DOHH2 (cell line): ENCODE measurements around the gene DNAH10.

Experiments
- H3F3A ChIP-seq: fragments of 200-600 bp; sonication (generic), shearing (Covaris generic); 2 replicates; pipeline ENCODE4 v1.6.0; 2016; ENCODE audit warnings: antibody characterized with exemption, mild to moderate bottlenecking; ENCODE audit not compliant: control insufficient read depth, insufficient read depth
- H3K27ac ChIP-seq: fragments of 200-600 bp; sonication (generic); 2 replicates; pipeline ENCODE4 v1.5.1; 2014; ENCODE audit warnings: low read depth, mild to moderate bottlenecking, low read length, moderate library complexity
- H3K27me3 ChIP-seq: fragments of 200-600 bp; sonication (generic); 2 replicates; pipeline ENCODE4 v1.6.1; 2014; ENCODE audit warnings: mild to moderate bottlenecking, low read length, mixed read lengths; ENCODE audit not compliant: control insufficient read depth
- H3K36me3 ChIP-seq: fragments of 200-600 bp; sonication (generic); 2 replicates; pipeline ENCODE4 v1.6.1; 2014; ENCODE audit warnings: mild to moderate bottlenecking, low read length, moderate library complexity, mixed read lengths; ENCODE audit not compliant: control insufficient read depth
- H3K4me1 ChIP-seq: fragments of 200-600 bp; sonication (generic); 2 replicates; pipeline ENCODE4 v1.6.1; 2014; ENCODE audit warnings: mild to moderate bottlenecking, low read length, mixed read lengths; ENCODE audit not compliant: control insufficient read depth
- H3K4me2 ChIP-seq: fragments of 200-600 bp; sonication (generic); 2 replicates; pipeline ENCODE4 v1.6.0; 2014; ENCODE audit warnings: mild to moderate bottlenecking, low read length, moderate library complexity
- H3K4me3 ChIP-seq: fragments of 200-600 bp; sonication (generic); 2 replicates; pipeline ENCODE4 v1.5.1; 2014; ENCODE audit warnings: mild to moderate bottlenecking, low read length, mixed read lengths
- H3K79me2 ChIP-seq: fragments of 200-600 bp; sonication (generic); 2 replicates; pipeline ENCODE4 v1.6.1; 2014; ENCODE audit warnings: mild to moderate bottlenecking, low read length, mixed read lengths; ENCODE audit not compliant: control insufficient read depth
- H3K9me2 ChIP-seq: fragments of 200-600 bp; sonication (generic); replicated peaks from 2 replicates; pipeline ENCODE4 v1.6.1; 2014; ENCODE audit warnings: mild to moderate bottlenecking, low read length, mixed read lengths; ENCODE audit not compliant: control insufficient read depth
- H3K9me3 ChIP-seq: fragments of 200-600 bp; sonication (generic); 2 replicates; pipeline ENCODE4 v1.6.1; 2014; ENCODE audit warnings: antibody characterized with exemption, low read length, mixed read lengths; ENCODE audit not compliant: control insufficient read depth, insufficient read depth
- H4K20me1 ChIP-seq: fragments of 200-600 bp; sonication (generic); 2 replicates; pipeline ENCODE4 v1.6.0; 2014; ENCODE audit warnings: low read depth, mild to moderate bottlenecking, antibody characterized with exemption, low read length, moderate library complexity; ENCODE audit not compliant: control insufficient read depth, insufficient read depth
- EZH2phosphoT487 ChIP-seq: fragments of 200-600 bp; sonication (generic); IDR thresholded peaks from 2 replicates; pipeline ENCODE4 v1.6.1; 2017; ENCODE audit warnings: borderline replicate concordance, mild to moderate bottlenecking, antibody characterized with exemption, low read length, moderate library complexity, mixed read lengths
- TF ChIP-seq, protein P1 (sequence below): fragments of 200-600 bp; sonication (generic); IDR thresholded peaks from one replicate; pipeline ENCODE4 v1.5.1; 2014; ENCODE audit warnings: antibody characterized with exemption, mild to moderate bottlenecking, low read depth, low read length; ENCODE audit not compliant: poor library complexity, severe bottlenecking

DNAH10 gene

DNA sequence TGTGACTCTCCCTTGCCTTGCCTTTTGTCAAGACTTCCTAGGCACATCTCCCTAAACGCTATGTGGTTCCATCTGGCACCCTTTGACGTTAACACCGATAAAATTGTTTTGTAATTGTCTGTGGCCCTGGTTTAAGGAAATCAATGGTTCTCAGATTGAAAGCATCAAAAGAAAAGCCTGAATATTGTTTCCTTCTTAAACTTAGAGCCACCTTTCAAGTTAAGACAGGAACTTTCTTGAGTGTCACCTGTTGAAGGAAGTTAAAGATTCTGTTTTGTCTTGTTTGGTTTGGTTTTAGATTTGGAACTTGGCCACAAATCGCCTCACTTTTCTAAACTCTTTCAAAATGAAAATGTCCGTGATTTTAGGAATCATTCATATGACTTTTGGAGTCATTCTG lies 14.8 kb upstream of the DNAH10 start:
- H3K9me3 ChIP-seq, result no peaks in the 10 kb centered on the region
- no peak overlapping the region for H3K4me2 ChIP-seq
- H3K4me3 ChIP-seq, result no peak overlapping the region
- no peaks in the 10 kb centered on the region for H3K27me3 ChIP-seq
- H3K4me1 ChIP-seq, result peaks cover 11% of the 10 kb centered on the region
- no peaks in the 10 kb centered on the region for H4K20me1 ChIP-seq
- H3F3A ChIP-seq, result no peaks in the 10 kb centered on the region
- H3K27ac ChIP-seq, result no peak overlapping the region
- H3K36me3 ChIP-seq, result peaks cover 74% of the 10 kb centered on the region
- no peaks in the 10 kb centered on the region for H3K9me2 ChIP-seq
- H3K79me2 ChIP-seq, result no peaks in the 10 kb centered on the region
- TF ChIP-seq EZH2phosphoT487, result no peak

DNA sequence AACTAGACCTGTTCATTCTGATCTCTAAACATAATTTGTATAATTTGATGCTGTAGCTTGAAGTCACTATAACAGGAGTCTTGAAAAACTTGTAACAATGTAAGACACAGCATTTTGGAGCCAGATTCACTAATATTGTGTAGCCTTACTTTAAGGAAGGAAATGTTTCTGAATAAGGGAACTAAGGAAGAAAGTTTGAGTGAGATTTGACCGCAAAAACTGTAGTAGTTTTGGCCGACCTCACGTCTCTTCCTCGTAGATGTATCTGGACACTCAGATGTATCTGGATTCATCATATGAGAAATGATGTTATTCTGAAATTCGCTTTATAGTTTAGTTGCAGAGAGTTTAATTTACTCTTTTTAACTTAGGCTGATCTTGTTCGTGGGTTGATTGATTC lies 13.9 kb upstream of the DNAH10 start:
- H3K27ac ChIP-seq, result no peak overlapping the region
- H3F3A ChIP-seq, result no peaks in the 10 kb centered on the region
- no peaks in the 10 kb centered on the region for H3K9me2 ChIP-seq
- no peaks in the 10 kb centered on the region for H3K27me3 ChIP-seq
- no peak overlapping the region for H3K4me2 ChIP-seq
- H4K20me1 ChIP-seq, result no peaks in the 10 kb centered on the region
- no peak overlapping the region for H3K4me3 ChIP-seq
- H3K9me3 ChIP-seq, result no peaks in the 10 kb centered on the region
- H3K4me1 ChIP-seq, result peaks cover 2% of the 10 kb centered on the region
- peaks cover 73% of the 10 kb centered on the region for H3K36me3 ChIP-seq
- TF ChIP-seq EZH2phosphoT487, result no peak
- TF ChIP-seq, protein P1, sequence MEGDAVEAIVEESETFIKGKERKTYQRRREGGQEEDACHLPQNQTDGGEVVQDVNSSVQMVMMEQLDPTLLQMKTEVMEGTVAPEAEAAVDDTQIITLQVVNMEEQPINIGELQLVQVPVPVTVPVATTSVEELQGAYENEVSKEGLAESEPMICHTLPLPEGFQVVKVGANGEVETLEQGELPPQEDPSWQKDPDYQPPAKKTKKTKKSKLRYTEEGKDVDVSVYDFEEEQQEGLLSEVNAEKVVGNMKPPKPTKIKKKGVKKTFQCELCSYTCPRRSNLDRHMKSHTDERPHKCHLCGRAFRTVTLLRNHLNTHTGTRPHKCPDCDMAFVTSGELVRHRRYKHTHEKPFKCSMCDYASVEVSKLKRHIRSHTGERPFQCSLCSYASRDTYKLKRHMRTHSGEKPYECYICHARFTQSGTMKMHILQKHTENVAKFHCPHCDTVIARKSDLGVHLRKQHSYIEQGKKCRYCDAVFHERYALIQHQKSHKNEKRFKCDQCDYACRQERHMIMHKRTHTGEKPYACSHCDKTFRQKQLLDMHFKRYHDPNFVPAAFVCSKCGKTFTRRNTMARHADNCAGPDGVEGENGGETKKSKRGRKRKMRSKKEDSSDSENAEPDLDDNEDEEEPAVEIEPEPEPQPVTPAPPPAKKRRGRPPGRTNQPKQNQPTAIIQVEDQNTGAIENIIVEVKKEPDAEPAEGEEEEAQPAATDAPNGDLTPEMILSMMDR, result no peak
- H3K79me2 ChIP-seq, result no peaks in the 10 kb centered on the region

DNA sequence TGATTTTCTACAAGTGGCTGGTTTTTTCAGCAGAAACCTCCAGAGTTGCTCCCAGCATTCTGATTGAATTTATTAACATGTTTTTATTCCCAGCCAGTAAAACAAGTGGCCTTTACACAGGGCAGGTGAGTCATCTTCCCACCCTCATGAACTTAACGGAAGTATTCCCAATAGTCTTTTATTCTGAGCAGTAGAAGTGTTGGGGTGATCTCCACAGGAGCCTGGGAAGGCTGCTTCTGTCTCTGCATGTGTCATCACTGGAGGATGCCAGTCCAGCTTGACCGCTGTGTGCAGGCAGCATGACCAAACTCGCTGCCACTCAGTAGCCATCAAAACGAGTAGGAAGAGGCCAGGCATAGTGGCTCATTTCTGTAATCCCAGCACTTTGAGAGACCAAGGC lies 13.4 kb upstream of the DNAH10 start:
- Histone ChIP-seq H4K20me1 (no peaks in the 10 kb centered on the region), H3K4me2 (no peak overlapping the region), H3K79me2 (no peaks in the 10 kb centered on the region), H3K27me3 (no peaks in the 10 kb centered on the region), H3K36me3 (peaks cover 71% of the 10 kb centered on the region), H3K9me3 (no peaks in the 10 kb centered on the region), H3K4me3 (no peak overlapping the region), H3K9me2 (no peaks in the 10 kb centered on the region), H3K4me1 (no peaks in the 10 kb centered on the region), H3F3A (no peaks in the 10 kb centered on the region), H3K27ac (no peak overlapping the region)
- no peak for TF ChIP-seq EZH2phosphoT487
- TF ChIP-seq, protein P1, result no peak

DNA sequence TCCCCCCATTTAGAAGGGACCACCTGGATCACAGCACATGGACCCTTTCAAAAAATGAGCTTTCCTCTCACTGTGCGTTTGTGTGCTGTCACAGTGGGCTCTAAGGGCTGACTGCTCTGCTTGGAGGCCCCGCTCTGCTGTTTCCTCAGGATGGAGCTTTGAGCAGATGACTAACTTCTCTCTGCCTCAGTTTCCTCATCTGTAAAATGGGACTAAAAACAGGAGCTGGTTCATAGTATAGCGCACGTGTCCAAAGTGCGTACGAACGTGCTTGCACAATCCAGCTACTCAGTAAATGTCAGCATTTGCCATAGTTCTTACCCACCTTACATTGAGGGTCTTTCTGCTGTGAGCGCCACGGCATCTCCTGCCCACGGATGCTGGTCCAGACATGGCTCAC lies 12.7 kb upstream of the DNAH10 start:
- H3K36me3 ChIP-seq, result peaks cover 70% of the 10 kb centered on the region
- no peak overlapping the region for H3K27ac ChIP-seq
- H3K9me2 ChIP-seq, result no peaks in the 10 kb centered on the region
- H3F3A ChIP-seq, result no peaks in the 10 kb centered on the region
- H3K9me3 ChIP-seq, result no peaks in the 10 kb centered on the region
- no peaks in the 10 kb centered on the region for H3K79me2 ChIP-seq
- H3K27me3 ChIP-seq, result no peaks in the 10 kb centered on the region
- no peaks in the 10 kb centered on the region for H3K4me1 ChIP-seq
- H3K4me2 ChIP-seq, result no peak overlapping the region
- TF ChIP-seq, protein P1, result no peak
- TF ChIP-seq EZH2phosphoT487, result no peak
- H3K4me3 ChIP-seq, result no peak overlapping the region
- no peaks in the 10 kb centered on the region for H4K20me1 ChIP-seq
